Activated T-cell treated with anti-CD3 and anti-CD28 coated beads, Interleukin-2, amount 50 U/mL, for 4 hours (primary cell): ENCODE results near the gene KRT9. TPM values are rescaled to one million over a fixed set of nuclear protein-coding genes. Genes with fewer than 3 reads are reported as not detected.

ENCODE experiments used
- ATAC-seq, 2 donors: fragments of 200-7000 bp; cut with Tn5 transposase; one replicate each; pipeline ENCODE4 v1.10.0; 2021
- DNase-seq: peaks from one replicate; pipeline ENCODE4 v3.0.0-alpha.2; 2020
- H3K27me3 Mint-ChIP-seq: one replicate; pipeline ENCODE4 v1.8.0; 2021; ENCODE audit warnings: low read depth, mixed read lengths
- H3K36me3 Mint-ChIP-seq: one replicate; pipeline ENCODE4 v1.8.0; 2022; ENCODE audit warnings: mixed read lengths; ENCODE audit not compliant: insufficient read depth
- H3K4me1 Mint-ChIP-seq: one replicate; pipeline ENCODE4 v1.8.0; 2021; ENCODE audit warnings: low read depth, mixed read lengths
- H3K4me3 Mint-ChIP-seq: one replicate; pipeline ENCODE4 v1.8.0; 2021; ENCODE audit warnings: mild to moderate bottlenecking, moderate library complexity, mixed read lengths
- H3K9me3 Mint-ChIP-seq: one replicate; pipeline ENCODE4 v1.8.0; 2021; ENCODE audit warnings: mixed read lengths
- total RNA-seq, 3 donors: library from RNA; stranded (reverse); gene quantifications; one replicate each; pipeline ENCODE4 v1.2.1, GENCODE V29; 2021

KRT9 gene
- total RNA-seq, 3 donors from 2014 or later: not detected

GRCh38 chr17:41538565-41538991 lies 33.3 kb downstream of the KRT9 start:
- Mint-ChIP-seq H3K27me3 (peaks cover 10% of the 10 kb centered on the region), H3K36me3 (no peaks in the 10 kb centered on the region), H3K9me3 (no peaks in the 10 kb centered on the region), H3K4me3 (no peak overlapping the region), H3K4me1 (no peaks in the 10 kb centered on the region)
- no peak for DNase-seq
- no peak for ATAC-seq

- H3K36me3 Mint-ChIP-seq: no peaks in the 10 kb centered on the region
- no peak for DNase-seq
- H3K9me3 Mint-ChIP-seq: no peaks in the 10 kb centered on the region
- no peak for ATAC-seq
- no peaks in the 10 kb centered on the region for H3K4me1 Mint-ChIP-seq
- H3K27me3 Mint-ChIP-seq: peaks cover 10% of the 10 kb centered on the region
- no peak overlapping the region for H3K4me3 Mint-ChIP-seq
Measured at GRCh38 chr17:41537990-41538389, 33.9 kb downstream of the KRT9 start.

GRCh38 chr17:41537614-41537954 lies 34.3 kb downstream of the KRT9 start:
- DNase-seq: no peak
- H3K9me3 Mint-ChIP-seq: no peaks in the 10 kb centered on the region
- no peak overlapping the region for H3K4me3 Mint-ChIP-seq
- H3K27me3 Mint-ChIP-seq: peaks cover 12% of the 10 kb centered on the region
- no peaks in the 10 kb centered on the region for H3K4me1 Mint-ChIP-seq
- no peak for ATAC-seq
- no peaks in the 10 kb centered on the region for H3K36me3 Mint-ChIP-seq

- no peak overlapping the region for H3K4me3 Mint-ChIP-seq
- DNase-seq (no peak), ATAC-seq (no peak)
- H3K4me1 Mint-ChIP-seq: no peaks in the 10 kb centered on the region
- peaks cover 18% of the 10 kb centered on the region for H3K27me3 Mint-ChIP-seq
- H3K9me3 Mint-ChIP-seq: no peaks in the 10 kb centered on the region
- H3K36me3 Mint-ChIP-seq: no peaks in the 10 kb centered on the region
Measured at GRCh38 chr17:41536741-41537613, 34.9 kb downstream of the KRT9 start.

GRCh38 chr17:41535764-41536481 lies 35.9 kb downstream of the KRT9 start:
- Mint-ChIP-seq H3K4me1 (no peaks in the 10 kb centered on the region), H3K27me3 (peaks cover 22% of the 10 kb centered on the region), H3K9me3 (no peaks in the 10 kb centered on the region), H3K4me3 (no peak overlapping the region), H3K36me3 (no peaks in the 10 kb centered on the region)
- no peak for ATAC-seq
- DNase-seq: no peak

- ATAC-seq (no peak), DNase-seq (no peak)
- H3K9me3 Mint-ChIP-seq: no peaks in the 10 kb centered on the region
- H3K36me3 Mint-ChIP-seq: no peaks in the 10 kb centered on the region
- H3K4me3 Mint-ChIP-seq: no peak overlapping the region
- H3K4me1 Mint-ChIP-seq: no peaks in the 10 kb centered on the region
- H3K27me3 Mint-ChIP-seq: peaks cover 27% of the 10 kb centered on the region
Measured at GRCh38 chr17:41534899-41535546, 36.8 kb downstream of the KRT9 start.

- H3K27me3 Mint-ChIP-seq: peaks cover 41% of the 10 kb centered on the region
- ATAC-seq: no peak
Measured at GRCh38 chr17:41533613-41534012, 38.2 kb downstream of the KRT9 start.

GRCh38 chr17:41532947-41533570 lies 38.8 kb downstream of the KRT9 start:
- Mint-ChIP-seq H3K9me3 (no peaks in the 10 kb centered on the region), H3K4me1 (peaks cover 4% of the 10 kb centered on the region), H3K4me3 (no peak overlapping the region), H3K27me3 (peaks cover 46% of the 10 kb centered on the region), H3K36me3 (no peaks in the 10 kb centered on the region)
- no peak for DNase-seq
- ATAC-seq: no peak

More at GRCh38 chr17:41533613-41534012, 38.2 kb downstream of the KRT9 start:
- DNase-seq: no peak
- no peak overlapping the region for H3K4me3 Mint-ChIP-seq
- no peaks in the 10 kb centered on the region for H3K36me3 Mint-ChIP-seq
- H3K4me1 Mint-ChIP-seq: peaks cover 2% of the 10 kb centered on the region
- no peaks in the 10 kb centered on the region for H3K9me3 Mint-ChIP-seq

- Mint-ChIP-seq H3K4me1 (peaks cover 6% of the 10 kb centered on the region), H3K36me3 (no peaks in the 10 kb centered on the region), H3K9me3 (no peaks in the 10 kb centered on the region), H3K4me3 (no peak overlapping the region), H3K27me3 (peaks cover 51% of the 10 kb centered on the region)
- no peak for DNase-seq
- no peak for ATAC-seq
Measured at GRCh38 chr17:41531993-41532392, 39.9 kb downstream of the KRT9 start.

- H3K4me1 Mint-ChIP-seq: peaks cover 6% of the 10 kb centered on the region
- ATAC-seq (no peak), DNase-seq (no peak)
- peaks cover 53% of the 10 kb centered on the region for H3K27me3 Mint-ChIP-seq
- no peaks in the 10 kb centered on the region for H3K36me3 Mint-ChIP-seq
- H3K4me3 Mint-ChIP-seq: no peak overlapping the region
- H3K9me3 Mint-ChIP-seq: no peaks in the 10 kb centered on the region
Measured at GRCh38 chr17:41530062-41531048, 41.5 kb downstream of the KRT9 start.

- Mint-ChIP-seq H3K36me3 (no peaks in the 10 kb centered on the region), H3K4me1 (peaks cover 6% of the 10 kb centered on the region), H3K4me3 (peak overlapping the region; percentile 22), H3K9me3 (no peaks in the 10 kb centered on the region), H3K27me3 (peaks cover 52% of the 10 kb centered on the region)
- DNase-seq: no peak
- ATAC-seq: no peak
Measured at GRCh38 chr17:41529491-41529915, 42.4 kb downstream of the KRT9 start.

- Mint-ChIP-seq H3K4me3 (peak overlapping the region; percentile 29), H3K4me1 (peaks cover 6% of the 10 kb centered on the region), H3K36me3 (no peaks in the 10 kb centered on the region), H3K27me3 (peaks cover 52% of the 10 kb centered on the region), H3K9me3 (no peaks in the 10 kb centered on the region)
- no peak for ATAC-seq
- DNase-seq: no peak
Measured at GRCh38 chr17:41528959-41529353, 42.9 kb downstream of the KRT9 start.
